Suprapubic skin (tissue), 3 donors: ENCODE data around the gene UBAC1.

Source experiments
- EP300 ChIP-seq: sonication (generic); formaldehyde crosslinking; IDR thresholded peaks from one replicate; pipeline ENCODE4 v1.6.1; 2017; ENCODE audit warnings: antibody characterized with exemption
- TF ChIP-seq, protein P1 (sequence below), 2 donors: fragments of 200-600 bp in 1 of 2; fragments of 450-650 bp in 1 of 2; sonication (generic) in 1 of 2; IDR thresholded peaks; one replicate each; pipeline ENCODE4 v1.5.1; 2016 to 2019; ENCODE audit warnings: antibody characterized with exemption in 2 of 2, mild to moderate bottlenecking in 1 of 2, moderate library complexity in 1 of 2

DNA sequence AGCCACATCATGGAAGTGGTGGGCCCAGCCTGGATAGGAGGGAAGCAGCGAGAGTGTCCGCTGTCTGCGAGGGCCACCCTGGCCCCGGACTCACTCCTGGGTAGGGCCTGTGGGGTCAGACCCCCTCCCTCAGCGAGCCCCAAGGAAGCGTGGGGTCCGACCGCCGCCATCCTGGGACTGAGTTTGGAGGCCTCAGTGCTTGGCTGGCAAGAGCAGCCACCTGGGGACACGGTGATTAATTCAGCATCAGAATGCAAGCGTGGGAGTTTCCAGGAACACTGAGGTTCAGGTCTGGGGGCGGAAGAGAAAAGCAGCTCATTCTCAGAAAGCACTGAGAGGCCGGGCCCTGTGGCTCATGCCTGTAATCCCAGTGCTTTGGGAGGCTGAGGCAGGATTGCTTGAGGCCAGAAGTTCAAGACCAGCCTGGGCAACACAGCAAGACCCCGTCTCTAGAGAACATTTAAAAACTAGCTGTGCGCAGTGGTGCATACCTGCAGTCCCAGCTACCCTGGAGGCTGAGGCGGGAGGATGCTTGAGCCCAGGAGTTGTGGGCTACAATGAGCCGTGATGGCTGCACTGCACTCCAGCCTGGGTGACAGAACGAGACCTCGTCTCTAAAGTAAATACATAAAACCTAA is 35.6 kb downstream of the UBAC1 start:
- TF ChIP-seq, protein P1, sequence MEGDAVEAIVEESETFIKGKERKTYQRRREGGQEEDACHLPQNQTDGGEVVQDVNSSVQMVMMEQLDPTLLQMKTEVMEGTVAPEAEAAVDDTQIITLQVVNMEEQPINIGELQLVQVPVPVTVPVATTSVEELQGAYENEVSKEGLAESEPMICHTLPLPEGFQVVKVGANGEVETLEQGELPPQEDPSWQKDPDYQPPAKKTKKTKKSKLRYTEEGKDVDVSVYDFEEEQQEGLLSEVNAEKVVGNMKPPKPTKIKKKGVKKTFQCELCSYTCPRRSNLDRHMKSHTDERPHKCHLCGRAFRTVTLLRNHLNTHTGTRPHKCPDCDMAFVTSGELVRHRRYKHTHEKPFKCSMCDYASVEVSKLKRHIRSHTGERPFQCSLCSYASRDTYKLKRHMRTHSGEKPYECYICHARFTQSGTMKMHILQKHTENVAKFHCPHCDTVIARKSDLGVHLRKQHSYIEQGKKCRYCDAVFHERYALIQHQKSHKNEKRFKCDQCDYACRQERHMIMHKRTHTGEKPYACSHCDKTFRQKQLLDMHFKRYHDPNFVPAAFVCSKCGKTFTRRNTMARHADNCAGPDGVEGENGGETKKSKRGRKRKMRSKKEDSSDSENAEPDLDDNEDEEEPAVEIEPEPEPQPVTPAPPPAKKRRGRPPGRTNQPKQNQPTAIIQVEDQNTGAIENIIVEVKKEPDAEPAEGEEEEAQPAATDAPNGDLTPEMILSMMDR (IDR thresholded peaks at IDR 0.05): no peak
- TF ChIP-seq EP300: no peak
